GM12872 (cell line): Measurements from ENCODE around the gene TTC21A.

Experiments used
- TF ChIP-seq, protein P1 (sequence below): IDR thresholded peaks from 3 replicates; pipeline ENCODE4 v1.5.1; 2011; ENCODE audit warnings: low read depth, mild to moderate bottlenecking, low read length, moderate library complexity; ENCODE audit not compliant: insufficient read depth

Gene TTC21A

DNA sequence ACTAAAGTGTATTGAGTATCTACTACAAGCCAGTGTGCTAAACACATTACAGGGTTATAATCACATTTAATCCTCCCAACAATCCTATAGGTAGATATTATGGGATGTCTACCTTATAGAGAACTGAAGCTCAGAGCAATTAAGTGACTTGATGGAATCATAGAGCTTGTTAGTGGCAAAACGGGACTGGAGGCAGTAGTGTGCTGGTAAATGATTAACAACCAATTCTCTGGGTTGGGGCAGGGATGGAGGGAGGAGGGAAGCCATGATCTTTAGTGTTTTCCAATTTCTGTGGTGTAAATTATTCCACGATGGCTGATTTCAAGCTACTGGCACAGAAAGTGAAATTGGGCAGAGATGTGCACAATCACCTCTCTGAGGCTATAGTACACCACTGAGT lies 64.4 kb downstream of the TTC21A start:
- TF ChIP-seq, protein P1, sequence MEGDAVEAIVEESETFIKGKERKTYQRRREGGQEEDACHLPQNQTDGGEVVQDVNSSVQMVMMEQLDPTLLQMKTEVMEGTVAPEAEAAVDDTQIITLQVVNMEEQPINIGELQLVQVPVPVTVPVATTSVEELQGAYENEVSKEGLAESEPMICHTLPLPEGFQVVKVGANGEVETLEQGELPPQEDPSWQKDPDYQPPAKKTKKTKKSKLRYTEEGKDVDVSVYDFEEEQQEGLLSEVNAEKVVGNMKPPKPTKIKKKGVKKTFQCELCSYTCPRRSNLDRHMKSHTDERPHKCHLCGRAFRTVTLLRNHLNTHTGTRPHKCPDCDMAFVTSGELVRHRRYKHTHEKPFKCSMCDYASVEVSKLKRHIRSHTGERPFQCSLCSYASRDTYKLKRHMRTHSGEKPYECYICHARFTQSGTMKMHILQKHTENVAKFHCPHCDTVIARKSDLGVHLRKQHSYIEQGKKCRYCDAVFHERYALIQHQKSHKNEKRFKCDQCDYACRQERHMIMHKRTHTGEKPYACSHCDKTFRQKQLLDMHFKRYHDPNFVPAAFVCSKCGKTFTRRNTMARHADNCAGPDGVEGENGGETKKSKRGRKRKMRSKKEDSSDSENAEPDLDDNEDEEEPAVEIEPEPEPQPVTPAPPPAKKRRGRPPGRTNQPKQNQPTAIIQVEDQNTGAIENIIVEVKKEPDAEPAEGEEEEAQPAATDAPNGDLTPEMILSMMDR: no peak

DNA sequence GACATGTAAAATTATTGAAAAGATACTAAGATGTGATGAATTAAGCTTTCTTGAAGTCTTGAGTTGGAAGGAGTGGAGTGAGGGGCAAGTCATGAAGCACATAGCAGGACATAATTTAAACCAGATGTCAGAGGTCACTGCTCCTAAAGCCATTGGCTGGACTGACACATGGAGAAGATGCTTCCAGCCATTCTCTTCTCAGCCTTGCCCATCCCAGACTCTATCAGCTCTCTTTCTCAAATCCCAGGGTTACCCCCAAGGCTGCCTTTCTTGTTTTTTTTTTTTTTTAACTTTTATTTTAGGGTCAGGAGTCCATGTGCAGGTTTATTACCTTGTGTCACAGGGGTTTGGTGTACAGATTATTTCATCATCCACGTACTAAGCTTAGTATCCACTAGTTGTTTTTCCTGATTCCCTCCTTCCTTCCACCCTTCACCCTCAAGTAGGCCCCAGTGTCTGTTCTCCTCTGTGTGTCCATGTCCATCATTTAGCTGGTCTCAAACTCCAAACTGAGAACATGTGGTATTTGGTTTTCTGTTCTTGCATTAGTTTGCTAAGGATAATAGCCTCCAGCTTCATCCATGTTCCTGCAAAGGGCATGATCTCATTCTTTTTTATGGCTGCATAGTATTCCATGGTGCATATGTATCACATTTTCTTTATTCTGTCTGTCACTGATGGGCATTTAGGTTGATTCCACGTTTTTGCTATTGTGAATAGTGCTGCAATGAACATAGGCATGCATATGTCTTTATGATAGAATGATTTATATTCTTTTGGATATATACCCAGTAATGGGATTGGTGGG lies 66.0 kb downstream of the TTC21A start:
- TF ChIP-seq, protein P1: no peak

DNA sequence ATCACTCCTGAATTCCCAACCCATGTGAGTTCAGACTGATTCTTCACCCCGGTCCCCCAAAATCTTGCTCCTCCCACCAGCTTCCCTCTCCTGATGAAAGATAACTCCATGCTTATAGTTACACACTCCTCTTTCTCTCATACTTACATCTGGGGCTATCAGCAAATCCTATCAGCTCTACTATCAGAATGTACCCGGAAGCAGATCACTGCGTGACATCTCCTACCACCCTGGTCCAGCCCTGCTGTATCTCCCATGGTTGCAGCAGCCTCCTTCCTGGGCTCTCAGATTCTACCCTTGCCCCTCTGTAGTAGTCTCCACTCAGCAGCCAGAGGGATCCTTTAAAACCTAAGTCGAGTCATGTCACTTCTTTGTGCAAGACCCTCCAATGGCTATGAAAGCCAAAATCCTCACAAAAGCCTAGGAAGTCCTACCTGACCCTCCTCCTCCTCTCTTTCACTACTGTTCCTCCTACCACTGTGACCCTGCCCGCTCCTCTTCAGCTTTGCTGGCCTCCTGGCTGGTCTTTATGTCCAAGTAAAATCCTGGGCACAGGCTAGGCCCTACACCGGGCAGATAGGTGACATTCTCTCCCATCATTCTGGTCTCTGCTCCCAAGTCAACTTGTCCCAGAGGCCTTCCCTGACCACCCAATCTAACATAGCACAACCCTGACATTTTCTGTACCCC lies 68.7 kb downstream of the TTC21A start:
- TF ChIP-seq, protein P1: no peak

DNA sequence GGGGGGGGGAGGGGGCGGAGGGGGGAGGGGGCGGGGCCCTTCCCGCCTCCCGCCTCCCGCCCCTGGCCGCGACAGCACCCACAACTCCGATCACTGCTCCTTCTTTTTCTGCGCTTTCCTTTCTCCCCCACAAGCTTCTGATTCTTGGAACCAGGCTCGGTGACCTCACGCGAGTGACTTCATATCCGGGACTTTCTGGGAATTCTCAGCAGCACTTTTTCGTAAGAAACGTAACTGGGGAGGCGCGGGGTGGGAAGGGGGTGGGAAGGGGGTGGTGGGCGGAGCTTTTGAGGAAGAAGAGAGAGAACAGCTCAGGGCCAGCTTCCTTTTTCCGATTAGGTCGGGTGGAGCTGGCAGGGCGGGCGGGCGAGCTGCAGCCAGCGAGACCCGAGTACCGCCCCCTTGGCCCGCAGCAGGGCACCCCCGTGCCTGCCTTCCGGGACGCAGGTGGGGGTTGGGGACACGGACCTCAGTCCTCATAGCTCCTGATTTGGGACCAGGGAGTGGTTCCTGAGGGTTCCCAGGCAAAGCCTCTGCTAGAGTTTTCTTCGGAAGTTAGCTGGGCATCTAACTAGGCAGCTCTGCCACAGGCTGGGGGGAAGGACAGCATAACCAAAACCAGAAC lies 70.3 kb downstream of the TTC21A start:
- TF ChIP-seq, protein P1: no peak

DNA sequence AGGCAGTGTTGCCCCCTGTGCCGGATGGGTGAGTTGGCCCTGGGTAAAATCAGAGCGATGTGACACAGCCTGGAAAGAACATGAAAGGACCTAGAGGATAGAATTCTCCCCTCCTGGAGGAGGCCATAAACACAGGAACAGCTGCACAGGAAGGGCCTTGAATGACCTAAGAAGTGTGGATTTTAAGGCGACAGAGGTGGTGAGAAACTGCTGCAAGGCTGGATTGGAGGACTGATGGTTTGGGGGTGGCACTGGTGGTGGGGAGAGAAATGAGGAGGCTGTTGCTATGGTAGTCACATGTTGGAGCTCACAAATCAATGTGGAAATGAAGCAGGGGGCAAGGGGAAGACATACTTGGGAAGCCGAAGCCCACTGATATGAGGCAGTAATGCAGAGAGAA lies 71.1 kb downstream of the TTC21A start:
- TF ChIP-seq, protein P1: no peak

DNA sequence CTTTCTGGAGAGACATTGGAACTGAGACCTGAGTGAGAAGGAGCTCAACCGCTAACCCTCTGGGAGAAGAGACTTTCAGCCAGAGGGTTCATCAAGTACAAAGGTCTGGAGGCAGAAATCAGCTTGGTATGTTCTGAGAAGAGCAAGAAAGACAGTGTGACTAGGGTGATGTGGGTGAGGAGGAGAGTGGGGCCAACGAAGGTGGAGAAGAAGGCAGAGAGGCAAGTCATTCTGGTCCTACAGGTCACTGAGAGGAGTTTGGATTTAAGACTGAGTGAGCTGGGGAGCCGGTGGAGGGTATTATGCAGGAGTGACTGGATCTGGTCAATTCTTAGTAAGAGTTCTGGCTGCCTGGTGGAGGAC lies 72.7 kb downstream of the TTC21A start:
- TF ChIP-seq, protein P1: no peak

DNA sequence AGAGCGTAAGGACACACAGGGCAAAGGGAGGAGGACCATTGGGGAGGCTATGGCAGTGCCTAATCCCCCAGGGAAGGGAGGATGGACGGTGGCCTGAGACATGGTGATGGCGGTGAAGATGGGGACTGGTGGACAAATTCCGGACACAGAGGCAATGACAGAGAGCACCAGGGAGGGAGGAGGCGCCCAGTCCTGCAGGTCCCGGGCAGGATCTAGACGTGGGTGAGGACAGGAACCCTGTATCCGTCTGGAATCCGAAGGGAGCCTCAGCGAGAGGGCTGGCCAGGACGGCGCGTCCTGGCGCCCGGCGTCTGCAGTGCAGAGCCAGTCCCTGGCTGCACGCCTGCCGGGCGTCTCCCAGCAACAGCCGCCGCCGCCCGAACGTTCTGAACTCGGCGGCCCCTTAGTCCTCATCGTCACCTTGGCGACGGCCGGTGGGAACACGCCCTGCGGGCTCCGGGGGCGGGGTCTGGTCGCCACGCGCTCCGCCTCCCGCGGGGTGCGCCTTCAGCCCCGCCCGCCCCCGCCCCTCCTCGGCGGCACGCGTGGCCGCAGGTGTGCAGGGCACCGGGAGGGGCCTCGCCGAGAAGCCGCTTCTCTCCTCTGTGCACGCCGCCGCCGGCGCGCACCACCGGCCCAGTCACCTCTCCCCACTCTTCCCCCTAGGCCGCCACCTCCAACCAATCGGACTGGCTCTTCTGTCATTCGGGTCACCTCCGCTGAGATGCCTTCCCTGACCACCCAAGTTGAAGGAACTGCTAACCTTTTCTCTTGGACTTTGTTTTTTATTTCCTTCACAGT lies 73.3 kb downstream of the TTC21A start:
- TF ChIP-seq, protein P1: no peak
